ENCODE data around the gene CAGE1. TPM values are rescaled to one million over a fixed set of nuclear protein-coding genes. Genes with fewer than 3 reads are reported as not detected.

Gene CAGE1
- under 1 TPM; 0.16 to 0.18 TPM for total RNA-seq

DNA sequence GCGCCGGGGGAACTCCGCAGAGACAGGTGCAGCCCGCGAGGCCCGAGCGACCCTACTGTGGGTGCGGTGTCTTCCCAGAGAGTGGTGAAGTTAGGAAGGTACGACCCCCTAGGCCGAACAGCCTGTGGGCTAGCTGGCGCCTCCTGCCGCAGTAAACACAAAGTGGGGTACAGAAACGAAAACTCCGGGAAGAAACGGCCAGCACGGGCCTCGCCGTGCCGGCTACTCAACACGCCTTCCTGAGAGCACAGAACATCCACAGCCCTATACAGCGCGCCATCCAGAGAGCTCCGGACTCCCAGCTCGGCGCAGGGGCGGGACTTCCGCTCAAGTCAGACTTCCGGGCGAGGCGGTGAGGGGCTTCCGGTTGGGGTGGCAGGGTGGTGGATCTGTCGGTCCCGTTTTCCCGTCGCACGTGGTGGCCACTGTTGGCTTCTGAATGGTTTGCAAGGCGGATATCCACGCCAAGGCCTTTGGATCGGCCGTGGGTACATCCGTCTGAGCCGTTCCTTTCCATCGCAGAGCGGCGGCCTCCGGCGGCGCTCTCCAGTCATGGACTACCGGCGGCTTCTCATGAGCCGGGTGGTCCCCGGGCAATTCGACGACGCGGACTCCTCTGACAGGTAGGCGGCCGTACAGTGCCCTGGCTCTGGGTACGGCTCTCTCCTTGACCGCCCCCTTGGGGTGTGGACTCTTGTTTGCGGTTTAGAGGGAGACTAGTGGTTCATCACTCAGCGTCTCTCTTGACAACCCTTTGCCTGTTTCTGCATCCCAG lies at the start of gene CAGE1, which contains the start of gene RIOK1:
Gene CAGE1 (minus strand): TSS at position 292 of the 775 bp plus-strand sequence. CDS start 2,569 bp downstream, outside the sequence.
Gene RIOK1 (plus strand): TSS at position 358 of the 775 bp plus-strand sequence. CDS start 195 bp downstream, at position 553.
- no peaks in the 10 kb centered on the region for H3K27me3 Mint-ChIP-seq (ENCODE audit: low read depth)
- H3K9me3 Mint-ChIP-seq (ENCODE audit: insufficient read depth): no peaks in the 10 kb centered on the region
- CTCF ChIA-PET: interaction anchor here (0.6 to 2.2 kb wide), 11 partner anchors 10 to 221 kb away, joined by 3 to 12 read pairs (median 3); no protein-coding TSS in a partner anchor
- peak within 1 kb of the TSS; percentile 79 for H3K4me3 Mint-ChIP-seq
- H3K36me3 Mint-ChIP-seq (ENCODE audit: low read depth): peaks cover 35% of the 10 kb centered on the region
- peak within 1 kb of the TSS; percentile 98 for H3K27ac Mint-ChIP-seq
- ATAC-seq (peak; percentile 96), DNase-seq (peak; percentile 96)
- peaks cover 39% of the 10 kb centered on the region for H3K4me1 Mint-ChIP-seq (ENCODE audit: low read depth)
- POLR2A ChIA-PET: interaction anchor here (0.5 to 2.6 kb wide), 5 partner anchors 10 to 200 kb away, joined by 3 to 23 read pairs (median 6); partner anchors contain the start of genes SNRNP48 and SSR1

DNA sequence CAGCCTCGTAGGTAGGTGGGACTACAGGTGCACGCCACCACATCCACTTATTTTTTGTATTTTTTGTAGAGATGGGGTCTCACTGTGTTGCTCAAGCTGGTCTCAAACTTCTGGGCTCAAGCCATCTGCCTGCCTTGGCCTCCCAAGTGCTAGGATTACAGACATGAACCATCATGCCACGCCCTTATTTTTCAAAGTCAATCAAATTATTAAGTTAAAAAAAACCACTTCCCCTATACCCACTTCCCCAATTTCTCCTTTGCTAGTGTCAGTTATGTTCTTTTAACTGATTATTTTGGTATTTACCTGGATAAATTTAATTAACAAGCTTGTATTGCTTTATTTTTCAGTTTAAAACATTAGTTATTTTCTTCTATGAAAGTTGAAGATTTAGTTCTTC lies 49.7 kb upstream of the CAGE1 start:
- H3K27me3 Mint-ChIP-seq (ENCODE audit: low read depth): peaks cover 2% of the 10 kb centered on the region
- H3K9me3 Mint-ChIP-seq (ENCODE audit: insufficient read depth): no peaks in the 10 kb centered on the region
- peak overlapping the region; percentile 78 for H3K27ac Mint-ChIP-seq
- H3K36me3 Mint-ChIP-seq (ENCODE audit: low read depth): no peaks in the 10 kb centered on the region
- no peak for ATAC-seq
- ChIA-PET CTCF (no interaction called here), POLR2A (interaction anchor here (0.7 to 1.2 kb wide), 2 partner anchors 173 to 192 kb away, joined by 3 to 5 read pairs; no protein-coding TSS in a partner anchor)
- H3K4me1 Mint-ChIP-seq (ENCODE audit: low read depth): peaks cover 14% of the 10 kb centered on the region
- no peak for DNase-seq
- peak overlapping the region; percentile 29 for H3K4me3 Mint-ChIP-seq

GRCh38 chr6:7438011-7438410 lies 48.5 kb upstream of the CAGE1 start:
- H3K27ac Mint-ChIP-seq: no peak overlapping the region
- POLR2A ChIA-PET: interaction anchor here (0.6 kb wide), 1 partner anchor 693 kb away, joined by 3 read pairs; no protein-coding TSS in a partner anchor
- CTCF ChIA-PET: no interaction called here
- ATAC-seq (no peak), DNase-seq (no peak)
- peaks cover 2% of the 10 kb centered on the region for H3K27me3 Mint-ChIP-seq (ENCODE audit: low read depth)
- peaks cover 14% of the 10 kb centered on the region for H3K4me1 Mint-ChIP-seq (ENCODE audit: low read depth)
- H3K4me3 Mint-ChIP-seq: no peak overlapping the region
- no peaks in the 10 kb centered on the region for H3K36me3 Mint-ChIP-seq (ENCODE audit: low read depth)
- no peaks in the 10 kb centered on the region for H3K9me3 Mint-ChIP-seq (ENCODE audit: insufficient read depth)

DNA sequence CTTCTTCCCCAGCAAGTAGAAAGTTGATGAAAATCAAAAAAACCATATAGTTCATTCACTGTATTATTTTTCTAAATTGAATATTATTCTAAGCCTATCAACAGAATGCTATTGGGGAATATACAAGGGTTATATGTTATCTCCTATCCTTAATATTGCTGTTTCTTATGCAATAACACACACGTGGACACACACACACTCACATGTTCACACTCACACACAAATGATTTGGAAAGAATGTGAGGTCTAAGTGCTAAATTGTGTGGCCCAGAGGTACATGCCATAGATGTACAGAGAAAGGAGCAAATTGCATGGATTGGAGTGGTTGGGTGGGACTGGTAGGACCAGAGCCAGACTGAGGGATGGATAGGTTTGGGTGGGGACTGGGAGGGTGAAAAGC lies 45.1 kb upstream of the CAGE1 start:
- DNase-seq (no peak), ATAC-seq (no peak)
- peaks cover 11% of the 10 kb centered on the region for H3K4me1 Mint-ChIP-seq (ENCODE audit: low read depth)
- peaks cover 2% of the 10 kb centered on the region for H3K27me3 Mint-ChIP-seq (ENCODE audit: low read depth)
- H3K27ac Mint-ChIP-seq: no peak overlapping the region
- ChIA-PET POLR2A (no interaction called here), CTCF (no interaction called here)
- H3K9me3 Mint-ChIP-seq (ENCODE audit: insufficient read depth): no peaks in the 10 kb centered on the region
- no peaks in the 10 kb centered on the region for H3K36me3 Mint-ChIP-seq (ENCODE audit: low read depth)
- H3K4me3 Mint-ChIP-seq: no peak overlapping the region

- ATAC-seq (no peak), DNase-seq (no peak)
- Mint-ChIP-seq H3K4me1 (ENCODE audit: low read depth) (no peaks in the 10 kb centered on the region), H3K4me3 (no peak overlapping the region), H3K9me3 (ENCODE audit: insufficient read depth) (no peaks in the 10 kb centered on the region), H3K36me3 (ENCODE audit: low read depth) (no peaks in the 10 kb centered on the region), H3K27ac (no peak overlapping the region), H3K27me3 (ENCODE audit: low read depth) (peaks cover 2% of the 10 kb centered on the region)
- POLR2A ChIA-PET: no interaction called here
- CTCF ChIA-PET: interaction anchor here (0.5 kb wide), 1 partner anchor 903 kb away, joined by 3 read pairs; no protein-coding TSS in a partner anchor
These were observed 43.6 kb upstream of the CAGE1 start for GRCh38 chr6:7433121-7433617.

DNA sequence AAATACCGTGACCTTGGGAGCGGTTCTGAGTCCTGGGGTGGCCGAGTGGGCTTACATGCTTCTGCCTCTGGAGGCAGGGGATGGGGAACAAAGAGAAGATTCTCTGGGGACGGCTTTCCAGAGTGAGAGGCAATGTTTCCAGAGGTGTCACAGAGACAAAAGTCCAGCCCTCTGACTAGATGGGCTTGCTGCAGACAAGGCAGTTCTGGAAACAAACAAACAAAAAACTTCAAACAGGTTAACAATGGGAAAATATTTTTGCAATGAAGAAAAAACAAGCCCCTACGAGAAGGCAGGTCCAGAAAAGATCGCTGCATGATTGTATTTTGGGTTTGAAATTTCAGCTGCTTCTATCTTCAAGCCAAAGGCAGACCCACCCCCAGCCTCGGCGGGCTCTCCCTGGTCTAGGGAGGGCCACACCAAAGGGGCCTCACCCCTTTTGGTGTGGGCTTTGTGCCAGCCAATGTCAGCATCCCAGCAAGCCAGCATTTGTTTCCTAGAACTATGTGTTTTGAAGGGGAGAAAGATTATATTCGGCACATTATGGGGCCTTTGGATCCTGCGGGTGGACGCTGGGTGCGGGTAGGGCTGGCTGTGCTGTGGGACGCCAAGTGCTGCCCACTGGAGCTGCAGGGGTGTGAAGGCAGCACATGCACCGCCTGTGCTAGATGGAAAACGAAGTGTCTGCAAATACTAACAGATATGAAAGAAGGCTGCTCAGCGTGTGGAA lies 43.0 kb upstream of the CAGE1 start:
- no peak for DNase-seq
- ChIA-PET POLR2A (no interaction called here), CTCF (interaction anchor here (0.5 kb wide), 1 partner anchor 904 kb away, joined by 3 read pairs; no protein-coding TSS in a partner anchor)
- ATAC-seq: no peak
- Mint-ChIP-seq H3K9me3 (ENCODE audit: insufficient read depth) (no peaks in the 10 kb centered on the region), H3K27me3 (ENCODE audit: low read depth) (peaks cover 2% of the 10 kb centered on the region), H3K27ac (no peak overlapping the region), H3K4me3 (no peak overlapping the region), H3K36me3 (ENCODE audit: low read depth) (no peaks in the 10 kb centered on the region), H3K4me1 (ENCODE audit: low read depth) (no peaks in the 10 kb centered on the region)

GRCh38 chr6:7431674-7432390 lies 42.3 kb upstream of the CAGE1 start:
- Mint-ChIP-seq H3K36me3 (ENCODE audit: low read depth) (no peaks in the 10 kb centered on the region), H3K4me3 (no peak overlapping the region), H3K27me3 (ENCODE audit: low read depth) (peaks cover 2% of the 10 kb centered on the region), H3K9me3 (ENCODE audit: insufficient read depth) (no peaks in the 10 kb centered on the region), H3K4me1 (ENCODE audit: low read depth) (no peaks in the 10 kb centered on the region), H3K27ac (no peak overlapping the region)
- no peak for ATAC-seq
- ChIA-PET POLR2A (no interaction called here), CTCF (no interaction called here)
- DNase-seq: no peak

GRCh38 chr6:7431313-7431673 lies 41.8 kb upstream of the CAGE1 start:
- no peak for DNase-seq
- H3K4me1 Mint-ChIP-seq (ENCODE audit: low read depth): no peaks in the 10 kb centered on the region
- no peak overlapping the region for H3K4me3 Mint-ChIP-seq
- ATAC-seq: no peak
- H3K27ac Mint-ChIP-seq: no peak overlapping the region
- CTCF ChIA-PET: no interaction called here
- no peaks in the 10 kb centered on the region for H3K36me3 Mint-ChIP-seq (ENCODE audit: low read depth)
- peaks cover 2% of the 10 kb centered on the region for H3K27me3 Mint-ChIP-seq (ENCODE audit: low read depth)
- H3K9me3 Mint-ChIP-seq (ENCODE audit: insufficient read depth): no peaks in the 10 kb centered on the region
- POLR2A ChIA-PET: no interaction called here

DNA sequence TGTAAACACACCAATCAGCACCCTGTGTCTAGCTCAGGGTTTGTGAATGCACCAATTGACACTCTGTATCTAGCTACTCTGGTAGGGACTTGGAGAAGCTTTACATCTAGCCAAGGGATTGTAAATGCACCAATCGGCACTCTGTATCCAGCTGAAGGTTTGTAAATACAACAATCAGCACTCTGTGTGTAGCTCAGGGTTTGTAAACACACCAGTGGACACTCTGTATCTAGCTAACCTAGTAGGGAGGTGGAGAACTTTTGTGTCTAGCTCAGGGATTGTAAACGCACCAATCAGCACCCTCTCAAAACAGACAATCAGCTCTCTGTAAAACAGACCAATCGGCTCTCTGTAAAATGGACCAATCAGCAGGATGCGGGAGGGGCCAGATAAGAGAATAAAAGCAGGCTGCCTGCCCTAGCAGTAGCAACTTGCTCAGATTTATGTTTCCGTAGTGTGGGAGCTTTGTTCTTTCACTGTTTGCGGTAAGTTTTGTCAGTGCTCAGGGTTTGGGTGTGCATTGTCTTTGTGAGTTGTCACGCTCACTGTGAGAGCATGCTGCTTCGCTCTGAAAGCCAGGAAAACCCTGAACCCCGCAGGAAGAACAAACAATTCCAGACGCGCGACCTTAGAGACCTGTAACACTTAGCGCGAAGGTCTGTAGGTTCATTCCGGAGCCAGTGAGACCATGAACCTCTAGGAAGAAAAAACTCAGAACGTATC lies 37.1 kb upstream of the CAGE1 start:
- no peaks in the 10 kb centered on the region for H3K9me3 Mint-ChIP-seq (ENCODE audit: insufficient read depth)
- DNase-seq (no peak), ATAC-seq (no peak)
- ChIA-PET CTCF (interaction anchor here (0.6 to 1.2 kb wide), 2 partner anchors 13 to 151 kb away, joined by 3 read pairs; no protein-coding TSS in a partner anchor), POLR2A (no interaction called here)
- no peaks in the 10 kb centered on the region for H3K27me3 Mint-ChIP-seq (ENCODE audit: low read depth)
- H3K4me1 Mint-ChIP-seq (ENCODE audit: low read depth): no peaks in the 10 kb centered on the region
- H3K36me3 Mint-ChIP-seq (ENCODE audit: low read depth): no peaks in the 10 kb centered on the region
- H3K27ac Mint-ChIP-seq: no peak overlapping the region
- H3K4me3 Mint-ChIP-seq: no peak overlapping the region

DNA sequence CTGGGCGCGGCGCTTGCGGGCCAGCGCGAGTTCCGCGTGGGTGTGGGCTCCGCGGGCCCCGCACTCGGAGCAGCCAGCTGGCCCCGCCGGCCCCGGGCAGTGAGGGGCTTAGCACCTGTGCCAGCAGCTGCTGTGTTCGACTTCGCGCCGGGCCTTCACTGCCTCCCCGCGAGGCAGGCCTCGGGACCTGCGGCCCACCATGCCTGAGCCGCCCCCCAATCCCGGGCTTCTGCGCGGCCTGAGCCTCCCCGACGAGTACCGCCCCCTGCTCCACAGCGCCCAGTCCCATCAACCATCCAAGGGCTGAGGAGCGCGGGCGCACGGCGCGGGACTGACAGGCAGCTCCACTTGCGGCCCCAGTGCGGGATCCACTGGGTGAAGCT lies 36.3 kb upstream of the CAGE1 start:
- Mint-ChIP-seq H3K36me3 (ENCODE audit: low read depth) (no peaks in the 10 kb centered on the region), H3K9me3 (ENCODE audit: insufficient read depth) (no peaks in the 10 kb centered on the region)

More for the DNA sequence above, 36.3 kb upstream of the CAGE1 start:
- Mint-ChIP-seq H3K27me3 (ENCODE audit: low read depth) (no peaks in the 10 kb centered on the region), H3K4me1 (ENCODE audit: low read depth) (no peaks in the 10 kb centered on the region), H3K27ac (no peak overlapping the region), H3K4me3 (no peak overlapping the region)
- ATAC-seq: no peak
- ChIA-PET CTCF (interaction anchor here (0.6 to 1.2 kb wide), 2 partner anchors 12 to 150 kb away, joined by 3 read pairs; no protein-coding TSS in a partner anchor), POLR2A (no interaction called here)
- DNase-seq: no peak
